Globus pallidus (tissue), 1 donor: ENCODE results near the gene LBX1.

Experiments used
- DNase-seq: peaks from one replicate; pipeline ENCODE4 v3.0.0-alpha.2; 2015; ENCODE audit warnings: low spot score

Gene LBX1

DNA sequence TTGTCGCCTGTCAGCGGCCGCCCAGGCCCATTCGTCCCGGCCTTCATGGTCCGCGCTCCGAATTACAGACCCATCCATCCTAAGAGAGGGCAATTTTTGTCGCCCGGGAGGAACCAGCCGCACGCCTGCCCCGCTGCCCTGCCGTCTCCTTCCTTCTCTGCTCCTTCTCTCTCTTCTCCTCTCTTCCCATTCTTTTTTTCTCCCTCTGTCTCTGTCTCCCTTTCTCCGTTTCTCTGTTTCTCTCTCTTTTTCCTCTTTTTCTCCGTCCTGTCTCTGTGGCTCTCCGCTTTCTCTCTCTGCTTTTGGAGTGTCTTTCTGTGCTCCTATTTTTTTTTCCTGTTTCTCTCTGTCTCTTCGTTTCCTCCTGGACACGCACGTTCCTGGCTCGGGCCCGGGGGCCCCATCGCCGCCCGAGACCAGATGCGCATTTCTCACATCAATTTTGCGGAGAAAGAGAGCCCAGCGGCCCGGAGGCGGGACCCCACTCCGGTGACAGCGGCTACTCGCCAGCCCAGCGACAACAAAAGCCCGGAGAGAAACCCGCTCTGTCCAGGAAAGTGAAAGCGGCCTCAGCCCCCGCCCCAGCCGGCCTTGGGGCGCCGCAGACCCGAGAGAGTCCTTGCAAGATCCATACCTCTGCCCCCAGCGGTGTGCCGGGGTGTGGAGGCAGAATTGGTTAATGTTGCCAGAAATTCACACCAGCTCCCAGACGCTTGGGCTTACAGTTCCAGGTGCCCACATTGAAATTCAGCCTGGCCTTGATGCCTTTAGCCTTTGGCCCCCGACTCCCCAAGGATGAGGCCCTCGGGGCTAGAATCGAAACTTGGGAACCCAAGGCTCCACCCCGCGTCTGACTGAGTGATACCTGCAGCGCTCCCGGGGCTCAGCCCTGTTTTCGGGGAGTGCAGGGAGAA, 4.1 kb downstream of the LBX1 start:
- no peak for DNase-seq

- DNase-seq: no peak
Measured at GRCh38 chr10:101224060-101224909, 5.0 kb downstream of the LBX1 start.

GRCh38 chr10:101223274-101224059, 5.8 kb downstream of the LBX1 start:
- no peak for DNase-seq

DNA sequence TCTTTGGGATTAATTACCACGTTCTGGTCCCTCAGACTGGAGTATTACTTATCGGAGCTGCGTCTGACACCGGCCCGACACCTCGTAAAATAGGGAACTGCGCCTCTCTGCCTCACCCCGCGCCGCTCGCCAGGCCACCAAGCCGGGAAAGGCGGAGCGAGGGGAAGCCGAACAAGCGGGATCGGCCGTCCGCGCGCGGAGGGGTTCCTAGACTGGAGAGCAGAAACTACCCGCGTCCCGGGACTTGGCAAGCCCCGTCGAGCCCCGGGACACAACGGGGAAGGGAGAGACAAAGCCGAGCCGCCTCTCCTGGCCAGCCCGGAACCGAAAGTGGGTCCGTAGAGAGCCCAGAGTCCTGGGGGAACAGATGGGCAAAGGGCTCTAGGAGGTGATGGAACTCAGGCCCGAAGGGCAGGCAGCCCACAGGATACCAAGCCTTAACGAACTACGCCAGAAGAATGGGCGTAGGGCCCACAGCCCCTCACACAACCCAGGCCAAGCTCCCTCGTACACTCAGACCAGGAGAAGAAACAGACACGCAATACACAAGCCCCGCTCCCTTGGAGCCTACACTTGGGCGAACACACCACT, 6.5 kb downstream of the LBX1 start:
- DNase-seq: no peak

DNA sequence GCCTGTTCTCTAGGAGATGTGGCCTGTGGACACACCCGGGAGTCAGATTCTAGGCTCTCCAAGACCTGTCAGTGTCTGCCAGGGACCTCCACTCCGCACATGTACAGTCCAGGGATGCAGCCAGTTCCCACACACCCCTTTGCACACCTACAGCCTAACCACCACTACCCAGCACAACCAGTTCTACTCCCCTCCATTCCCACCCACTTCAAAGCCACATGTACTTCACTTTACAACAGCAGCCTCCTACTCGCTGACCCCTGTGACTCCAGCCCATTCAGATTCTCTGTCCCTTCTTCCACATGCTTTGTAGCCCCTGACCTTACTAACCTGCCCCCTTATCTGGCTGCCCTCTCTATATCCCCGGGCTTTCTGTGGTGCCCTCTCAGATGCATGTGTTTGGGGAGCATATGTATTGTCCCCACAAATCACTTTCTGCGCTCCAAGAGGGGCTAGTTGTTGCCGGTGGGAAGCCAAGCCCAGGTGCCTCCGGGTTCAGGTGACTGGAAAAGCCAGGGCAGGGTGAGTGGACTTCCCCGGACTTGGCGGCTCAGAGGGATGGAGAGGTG, 7.2 kb downstream of the LBX1 start:
- DNase-seq: no peak

- no peak for DNase-seq
Measured at GRCh38 chr10:101221549-101221948, 7.7 kb downstream of the LBX1 start.

DNA sequence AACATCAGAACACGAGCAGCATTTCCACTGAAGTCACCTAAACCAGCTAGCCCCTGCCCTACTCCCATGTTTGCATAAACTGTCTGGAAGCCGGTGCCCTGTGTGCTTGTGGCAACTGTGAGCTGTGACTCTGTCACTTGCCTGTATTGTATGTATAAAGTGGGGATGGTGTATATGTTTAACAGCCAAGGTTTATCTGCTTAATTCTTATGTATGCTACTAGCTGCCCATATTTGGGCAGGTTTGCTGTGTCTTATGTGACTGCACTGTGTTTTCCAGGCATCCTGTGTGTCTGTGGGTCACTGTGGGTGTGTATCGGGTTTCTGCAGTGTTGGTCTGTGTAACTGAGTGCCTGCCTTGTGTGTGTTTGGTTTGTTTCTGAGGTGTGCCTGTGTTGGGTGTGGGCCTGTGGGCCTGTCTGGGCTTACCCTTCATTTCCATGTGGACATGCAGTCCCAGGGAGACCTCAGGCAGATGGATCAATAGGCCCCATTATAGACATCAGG, 9.3 kb downstream of the LBX1 start:
- DNase-seq: no peak

DNA sequence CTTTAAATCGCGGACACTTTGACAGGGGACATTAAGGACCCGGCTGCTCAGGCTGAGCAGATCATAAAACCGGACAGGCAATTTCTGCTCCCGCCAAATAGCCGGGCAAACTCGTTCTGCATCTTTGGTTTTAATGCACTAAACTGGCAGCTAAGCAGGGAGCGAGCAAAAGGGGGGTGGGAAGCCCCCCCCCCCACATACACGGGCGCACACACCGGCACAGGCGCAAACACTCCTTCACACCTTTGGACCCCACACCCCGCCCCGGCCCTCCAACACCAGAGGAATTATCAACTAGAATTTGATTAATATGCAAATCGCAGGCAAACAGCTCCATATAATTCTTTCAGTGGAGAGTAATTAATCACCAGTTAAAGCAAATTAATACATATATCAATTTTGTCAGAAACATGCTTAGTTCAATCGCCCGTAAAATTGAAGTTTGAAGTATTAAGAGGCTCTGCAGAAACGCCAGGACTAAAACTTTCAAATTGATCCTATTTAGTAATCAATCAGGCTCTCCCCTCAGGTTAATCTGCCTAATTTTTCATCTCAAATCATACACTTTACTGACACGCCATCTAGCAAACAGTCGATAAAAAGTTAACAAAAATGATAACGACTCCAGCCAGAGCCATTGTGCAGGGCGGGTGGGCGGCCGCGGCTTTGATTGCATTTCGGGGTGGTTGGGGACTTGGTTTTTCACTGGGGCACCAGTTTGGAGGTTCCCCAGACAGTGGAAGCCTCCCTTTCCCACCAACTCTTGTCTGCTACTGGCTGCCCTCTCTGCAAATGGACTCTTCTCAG, 9.9 kb downstream of the LBX1 start:
- DNase-seq: no peak

DNA sequence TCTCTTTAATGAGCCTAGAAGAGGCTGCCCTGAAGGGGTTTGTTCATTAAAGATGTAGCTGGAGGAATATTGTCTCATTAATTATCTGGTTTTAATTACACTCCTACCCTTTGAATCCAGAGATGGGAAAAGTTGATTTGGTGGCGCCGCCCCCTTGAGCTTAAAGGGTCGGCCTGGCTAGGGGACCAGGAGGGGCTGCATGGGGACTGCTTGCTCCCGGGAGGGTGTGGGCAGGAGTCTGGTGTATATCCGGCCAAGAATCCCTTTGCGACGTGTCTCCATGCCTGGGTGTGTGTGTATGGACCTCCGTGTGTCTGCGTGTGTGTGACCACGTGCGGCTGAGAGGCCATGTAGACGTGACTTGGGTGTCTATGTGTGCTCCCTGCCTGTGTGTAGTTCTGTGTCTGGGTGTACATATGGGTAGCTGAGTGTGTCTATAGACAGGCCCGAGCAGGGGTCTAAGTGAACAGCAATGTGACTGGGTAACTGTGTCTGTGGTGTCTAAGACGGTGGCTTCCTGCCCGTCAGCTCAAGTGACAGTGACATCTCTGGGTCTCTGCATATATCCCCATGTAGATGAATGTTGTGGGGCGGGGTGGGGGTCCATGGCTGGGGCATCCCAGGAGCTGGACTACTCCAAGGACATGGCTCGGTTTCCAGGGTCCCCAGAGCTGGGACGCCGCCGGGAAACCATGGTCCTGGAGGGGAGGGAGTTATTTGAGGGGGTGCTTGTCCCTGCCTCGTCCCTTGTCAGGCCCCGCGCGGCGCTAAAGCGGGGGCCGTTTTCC, 10.7 kb downstream of the LBX1 start:
- DNase-seq: no peak

GRCh38 chr10:101217450-101218281, 11.6 kb downstream of the LBX1 start:
- DNase-seq: no peak

DNA sequence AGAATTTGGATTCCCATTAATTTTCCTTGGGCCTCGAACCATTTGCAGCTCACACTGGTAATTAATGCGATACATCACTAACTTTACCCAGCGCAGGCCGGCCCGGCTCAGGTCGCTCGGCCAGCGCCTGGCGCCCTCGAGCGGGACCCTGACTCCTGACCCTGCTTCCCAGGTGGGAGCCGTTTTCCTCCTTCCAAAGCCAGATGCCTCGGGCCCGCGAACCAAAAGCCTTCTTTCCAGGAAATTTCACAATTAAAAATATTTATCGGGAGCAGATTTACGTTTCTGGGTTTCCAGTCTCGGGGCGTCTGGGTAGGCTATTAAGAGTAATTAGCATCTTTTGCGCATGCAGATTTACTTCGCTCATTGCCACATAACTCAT, 12.2 kb downstream of the LBX1 start:
- DNase-seq: no peak

DNA sequence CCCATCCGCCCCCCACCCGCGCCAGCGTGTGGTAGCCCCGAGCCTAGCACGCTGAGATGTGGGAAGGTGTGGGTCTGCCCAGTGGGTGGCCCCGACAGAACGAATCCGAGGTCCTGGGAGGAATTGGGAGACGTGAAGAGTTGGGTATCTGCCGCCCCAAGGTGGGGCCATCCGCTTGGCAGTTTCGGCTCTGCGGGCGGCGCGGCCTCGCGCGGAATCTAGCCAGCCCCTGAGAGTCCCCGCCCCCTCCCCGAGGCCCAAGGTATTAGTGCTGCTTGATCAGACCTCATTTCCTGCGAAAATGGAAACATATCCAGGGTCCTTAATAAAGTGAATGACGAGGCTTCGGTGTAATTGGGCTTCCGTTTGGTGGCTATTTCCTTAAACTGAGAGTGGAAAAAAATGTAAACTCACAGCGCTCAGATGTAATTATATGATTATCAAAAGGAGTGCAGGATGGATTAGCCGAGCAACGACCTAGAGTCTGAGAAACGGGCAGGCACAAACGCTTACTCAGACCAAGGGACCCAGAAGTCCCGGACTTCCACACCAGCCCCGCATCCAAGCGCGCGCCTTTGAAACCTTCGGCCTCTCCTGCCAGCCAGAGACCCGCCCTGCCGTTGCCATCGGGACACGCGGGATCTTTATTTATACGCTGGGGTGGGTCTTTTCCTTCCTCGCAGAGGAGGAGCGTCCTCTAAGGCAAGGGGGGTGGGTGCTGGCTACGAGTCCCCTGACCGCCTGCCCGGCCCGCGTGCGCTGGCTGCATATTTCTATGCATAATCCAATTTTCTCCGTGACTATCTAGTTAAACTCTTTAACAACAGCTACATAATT, 12.8 kb downstream of the LBX1 start:
- no peak for DNase-seq

DNA sequence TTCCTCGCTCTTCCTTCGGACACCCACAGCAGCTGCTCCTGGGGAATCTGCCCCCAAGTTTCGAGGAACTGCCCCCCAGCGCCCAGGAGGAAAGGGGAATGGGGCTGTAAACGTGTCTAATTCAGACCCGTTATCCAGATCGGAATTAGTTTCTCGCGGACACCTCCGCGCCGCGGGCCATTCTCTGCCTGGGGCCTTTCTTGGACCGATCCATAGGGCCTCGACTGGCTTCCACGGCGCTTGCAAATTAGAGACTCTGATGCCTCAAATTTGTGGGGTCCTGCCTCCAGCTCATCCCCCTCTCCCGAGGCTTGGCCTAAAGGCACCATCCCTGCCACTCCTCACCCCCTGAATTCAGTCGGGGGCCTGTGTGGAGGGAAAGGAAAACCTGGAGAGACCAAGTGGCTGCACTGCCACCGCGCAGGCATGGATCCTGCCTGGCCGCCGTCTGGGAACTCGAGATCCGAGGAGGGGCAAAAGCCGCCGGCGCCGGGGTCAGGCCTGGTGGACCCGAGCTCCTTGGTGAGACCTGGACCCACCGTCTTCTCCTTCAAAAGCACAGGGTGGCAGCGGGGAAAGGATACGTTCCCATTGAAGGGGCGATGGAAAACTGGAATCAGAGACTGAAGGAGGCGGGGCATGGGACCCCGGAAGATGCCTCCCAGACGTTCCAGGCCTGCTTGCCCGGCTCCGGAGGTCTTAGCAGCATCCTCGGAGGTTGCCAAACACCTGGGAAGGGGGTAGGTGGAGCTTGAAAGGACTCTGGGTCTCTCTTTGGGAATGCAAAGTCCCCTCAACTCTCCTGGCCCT, 13.7 kb downstream of the LBX1 start:
- no peak for DNase-seq

DNA sequence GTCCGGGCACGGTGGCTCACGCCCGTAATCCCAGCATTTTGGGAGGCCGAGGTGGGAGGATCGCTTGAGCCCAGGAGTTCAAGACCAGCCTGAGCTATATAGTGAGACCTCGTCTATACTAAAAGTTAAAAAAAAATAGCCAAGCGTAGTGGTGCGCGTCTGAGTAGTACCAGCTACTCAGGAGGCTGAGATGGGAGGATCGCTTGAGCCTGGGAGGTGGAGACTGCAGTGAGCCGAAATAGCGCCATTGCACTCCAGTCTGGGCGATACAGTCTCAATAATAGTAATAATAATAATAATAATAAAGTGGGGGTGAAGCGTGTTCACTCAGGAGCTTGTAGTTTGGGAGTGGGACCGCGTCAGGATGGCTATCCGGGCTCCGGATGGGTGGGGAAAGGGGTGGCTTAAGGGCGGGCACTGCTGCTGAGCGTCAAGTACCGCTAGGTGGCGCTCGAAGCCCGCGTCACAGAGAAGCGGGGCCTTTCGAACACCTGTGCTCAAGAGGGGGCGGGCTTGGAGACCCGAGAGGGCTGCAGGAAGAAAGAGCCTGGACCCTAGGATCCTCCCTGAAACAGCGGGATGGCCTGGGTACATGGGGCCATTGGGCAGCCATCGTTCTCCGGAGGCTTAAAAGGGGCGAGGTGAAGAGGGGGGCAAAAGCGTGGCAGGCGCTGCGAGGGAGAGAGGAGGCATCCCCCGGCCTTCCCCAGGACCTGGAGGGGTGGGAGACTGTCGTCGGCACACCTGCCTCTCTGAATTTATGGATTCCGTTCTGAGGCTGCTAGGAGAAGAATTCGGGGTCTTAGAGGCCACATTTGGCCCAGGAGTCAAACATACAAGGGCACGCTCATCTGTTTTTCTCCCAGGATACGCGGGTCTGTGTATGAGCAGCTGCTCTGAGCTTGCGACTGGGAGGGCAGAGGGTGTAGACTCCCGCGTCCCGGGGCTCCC, 14.5 kb downstream of the LBX1 start:
- DNase-seq: no peak

DNA sequence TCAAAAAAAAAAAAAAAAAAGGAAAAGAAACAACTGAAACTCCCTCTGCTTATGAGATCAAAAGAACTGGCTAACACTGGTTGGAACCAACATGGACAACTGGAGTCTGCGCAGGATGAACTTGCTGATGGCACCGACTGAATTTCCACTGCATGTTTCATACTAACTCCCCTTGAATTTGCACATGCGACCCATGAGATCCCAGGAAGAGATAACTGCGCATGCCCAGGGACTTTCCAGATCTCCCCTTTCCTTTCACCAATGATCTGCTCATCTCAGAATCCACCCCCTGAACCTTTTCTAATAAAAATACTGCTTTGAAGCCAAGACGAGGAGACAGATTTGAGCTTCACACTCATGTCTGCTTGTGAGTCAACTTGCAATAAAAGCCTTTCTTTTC, 20.7 kb downstream of the LBX1 start:
- DNase-seq: no peak

- DNase-seq: no peak
Measured at GRCh38 chr10:101207026-101207425, 22.2 kb downstream of the LBX1 start.
